Transverse colon (tissue), 4 donors: ENCODE results near the gene LMO1. TPM values are rescaled to one million over a fixed set of nuclear protein-coding genes. Genes with fewer than 3 reads are reported as not detected.
A peak's percentile ranks its signal among the peaks of the same experiment; 100 is the strongest.

Experiments
- DNase-seq: peaks from one replicate; pipeline ENCODE4 v3.0.0-alpha.2; 2019
- H3K27ac ChIP-seq, 4 donors: fragments of 200-600 bp; sonication (generic); 2 replicates each; pipeline ENCODE4 v1.5.1; 2016 to 2018; ENCODE audit warnings: inconsistent platforms in 4 of 4
- H3K27me3 ChIP-seq: fragments of 200-600 bp; sonication (generic); 2 replicates; pipeline ENCODE4 v1.5.1; 2017; ENCODE audit warnings: inconsistent platforms
- H3K36me3 ChIP-seq, 4 donors: fragments of 200-600 bp; sonication (generic); 2 replicates each; pipeline ENCODE4 v1.5.1; 2017 to 2019; ENCODE audit warnings: inconsistent platforms in 4 of 4
- H3K4me1 ChIP-seq, 4 donors: fragments of 200-600 bp; sonication (generic); 2 replicates each; pipeline ENCODE4 v1.5.1; 2017 to 2020; ENCODE audit warnings: inconsistent platforms in 4 of 4
- H3K4me3 ChIP-seq, 4 donors: fragments of 200-600 bp; sonication (generic); 1 replicate in 1 of 4; 2 replicates in 3 of 4; pipeline versions ENCODE4 v1.5.1 to v1.6.1; 2017 to 2019; ENCODE audit warnings: inconsistent platforms in 4 of 4
- H3K9me3 ChIP-seq, 2 donors: fragments of 200-600 bp; sonication (generic); 2 replicates each; pipeline ENCODE4 v1.5.1; 2017 to 2019; ENCODE audit warnings: inconsistent platforms in 2 of 2
- CTCF ChIP-seq, 5 experiments: fragments of 200-600 bp in 3 of 5; fragments of 450-650 bp in 2 of 5; sonication (generic) in 3 of 5; IDR thresholded peaks; 1 replicate in 2 of 5; 2 replicates in 3 of 5; pipeline ENCODE4 v1.5.1; 2016 to 2017; ENCODE audit warnings: antibody characterized with exemption in 5 of 5, inconsistent platforms in 3 of 5, mild to moderate bottlenecking in 2 of 5, moderate library complexity in 1 of 5
- EP300 ChIP-seq: sonication (generic); formaldehyde crosslinking; IDR thresholded peaks from one replicate; pipeline ENCODE4 v1.6.1; 2017; ENCODE audit warnings: antibody characterized with exemption, low read depth
- POLR2A ChIP-seq: fragments of 450-650 bp; IDR thresholded peaks from one replicate; pipeline ENCODE4 v1.6.1; 2016; ENCODE audit warnings: antibody characterized with exemption, mild to moderate bottlenecking, moderate library complexity
- POLR2AphosphoS5 ChIP-seq, 3 donors: sonication (generic); formaldehyde crosslinking; IDR thresholded peaks; one replicate each; pipeline ENCODE4 v1.6.1; 2016; ENCODE audit warnings: antibody characterized with exemption in 3 of 3
- WGBS, 2 donors: methylation state at CpG; one replicate each; pipeline ENCODE4 v1.1.5; 2018; ENCODE audit warnings: low coverage in 1 of 2; 5-methylcytosine and 5-hydroxymethylcytosine counted together
- in situ Hi-C, 4 donors: fragments of 200-750 bp; cut with MboI; loops; one replicate each; pipeline versions ENCODE4 v1.15.0 to v1.15.1; 2017; ENCODE audit warnings: low sequenced_read_pairs in 3 of 4, low pct_ligation_motif_present in 1 of 4, low pct_unique_long_range_greater_than_20kb in 1 of 4
- intact Hi-C: fragments of 100-400 bp; cut with DNase I; formaldehyde crosslinking; loops from one replicate; pipeline ENCODE4 v1.15.1; 2023; ENCODE audit warnings: low total_unique reads
- total RNA-seq, 4 donors: library from RNA; depleted of rRNA; stranded (reverse); fragments of >200 nt; gene quantifications; one replicate each; pipeline ENCODE4 v1.1.0, GENCODE V29; 2016

Gene LMO1
- total RNA-seq, 4 donors from 2014 or later: not detected

- no peak for TF ChIP-seq CTCF (IDR thresholded peaks at IDR 0.05)
- no peak for TF ChIP-seq POLR2A
- no peak for TF ChIP-seq EP300
- no peak for TF ChIP-seq POLR2AphosphoS5 (IDR thresholded peaks at IDR 0.05)
- Histone ChIP-seq H3K9me3 (no peaks in the 10 kb centered on the region), H3K36me3 (no peaks in the 10 kb centered on the region), H3K4me1 (no peaks in the 10 kb centered on the region), H3K27me3 (no peaks in the 10 kb centered on the region), H3K4me3 (no peak overlapping the region), H3K27ac (no peak overlapping the region)
- 86% methylated on average over 1 of the region's 1 CpG; no CpG with 5 or more reads in 1 of the 2 donors for WGBS, 2 donors
- DNase-seq: no peak
- in situ Hi-C loops (no loop called here), intact Hi-C loops (no loop called here)
These were observed 14.9 kb downstream of the LMO1 start for GRCh38 chr11:8248786-8249185.

GRCh38 chr11:8247312-8247711 is 16.4 kb downstream of the LMO1 start:
- H3K27me3 ChIP-seq: no peaks in the 10 kb centered on the region
- no peak overlapping the region for H3K4me3 ChIP-seq
- H3K9me3 ChIP-seq: no peaks in the 10 kb centered on the region
- H3K27ac ChIP-seq: no peak overlapping the region
- H3K4me1 ChIP-seq: no peaks in the 10 kb centered on the region
- TF ChIP-seq POLR2A: no peak
- TF ChIP-seq CTCF (IDR thresholded peaks at IDR 0.05): peak; percentile 33 to 45 (median 40)
- no peak for TF ChIP-seq POLR2AphosphoS5 (IDR thresholded peaks at IDR 0.05)
- TF ChIP-seq EP300: no peak
- in situ Hi-C loops (no loop called here), intact Hi-C loops (no loop called here)
- peak; percentile 38 for DNase-seq
- WGBS, 2 donors: 53 to 63% methylated on average over 2 to 6 of the region's 6 CpGs
- no peaks in the 10 kb centered on the region for H3K36me3 ChIP-seq

- TF ChIP-seq POLR2A (no peak), EP300 (no peak), CTCF (IDR thresholded peaks at IDR 0.05) (no peak), POLR2AphosphoS5 (IDR thresholded peaks at IDR 0.05) (no peak)
- H3K4me1 ChIP-seq: no peaks in the 10 kb centered on the region
- WGBS, 2 donors: 92% methylated on average over 4 of the region's 5 CpGs; no CpG with 5 or more reads in 1 of the 2 donors
- H3K36me3 ChIP-seq: no peaks in the 10 kb centered on the region
- H3K9me3 ChIP-seq: no peaks in the 10 kb centered on the region
- H3K27me3 ChIP-seq: no peaks in the 10 kb centered on the region
- H3K27ac ChIP-seq: no peak overlapping the region
- intact Hi-C loops: no loop called here
- H3K4me3 ChIP-seq: no peak overlapping the region
- in situ Hi-C loops: no loop called here
- DNase-seq: no peak
These were observed 20.2 kb downstream of the LMO1 start for GRCh38 chr11:8243458-8243857.

GRCh38 chr11:8242499-8243280 is 21.0 kb downstream of the LMO1 start:
- Histone ChIP-seq H3K9me3 (no peaks in the 10 kb centered on the region), H3K27me3 (no peaks in the 10 kb centered on the region), H3K27ac (no peak overlapping the region), H3K4me1 (no peaks in the 10 kb centered on the region), H3K4me3 (no peak overlapping the region), H3K36me3 (no peaks in the 10 kb centered on the region)
- intact Hi-C loops (no loop called here), in situ Hi-C loops (no loop called here)
- TF ChIP-seq EP300 (no peak), CTCF (IDR thresholded peaks at IDR 0.05) (no peak), POLR2AphosphoS5 (IDR thresholded peaks at IDR 0.05) (no peak), POLR2A (no peak)
- WGBS, 2 donors: 69 to 90% methylated on average over 2 to 18 of the region's 19 CpGs
- no peak for DNase-seq
